H9 (cell line): Measurements from ENCODE around the gene TPRN. TPM values are rescaled to one million over a fixed set of nuclear protein-coding genes. Genes with fewer than 3 reads are reported as not detected.

Experiments
- DNase-seq: peaks from one replicate; pipeline ENCODE4 v3.0.0-alpha.2; 2017
- H2AFZ ChIP-seq: one replicate; pipeline ENCODE4 v1.6.1; 2013; ENCODE audit warnings: mild to moderate bottlenecking, low read length, control low read depth, moderate library complexity
- H2AK5ac ChIP-seq: 2 replicates; pipeline ENCODE4 v1.6.1; 2013; ENCODE audit warnings: low read length, control low read depth, mixed read lengths; ENCODE audit not compliant: insufficient read length
- H2BK120ac ChIP-seq: one replicate; pipeline ENCODE4 v1.6.1; 2013; ENCODE audit warnings: low read depth, mild to moderate bottlenecking, low read length, control low read depth, inconsistent platforms; ENCODE audit not compliant: poor library complexity, severe bottlenecking
- H2BK12ac ChIP-seq: 2 replicates; pipeline ENCODE4 v1.6.1; 2013; ENCODE audit warnings: low read length, control low read depth, mixed read lengths, low read depth; ENCODE audit not compliant: insufficient read length
- H2BK15ac ChIP-seq: 2 replicates; pipeline ENCODE4 v1.6.1; 2013; ENCODE audit warnings: low read depth, low read length, control low read depth
- H2BK20ac ChIP-seq: one replicate; pipeline ENCODE4 v1.6.1; 2013; ENCODE audit warnings: low read depth, mild to moderate bottlenecking, low read length, control low read depth, inconsistent platforms; ENCODE audit not compliant: poor library complexity, severe bottlenecking
- H2BK5ac ChIP-seq: 2 replicates; pipeline ENCODE4 v1.6.1; 2013; ENCODE audit warnings: low read length, control low read depth, mixed read lengths; ENCODE audit not compliant: insufficient read length
- H3K14ac ChIP-seq: 2 replicates; pipeline ENCODE4 v1.6.1; 2013; ENCODE audit warnings: low read length, control low read depth; ENCODE audit not compliant: insufficient read depth
- H3K18ac ChIP-seq: 2 replicates; pipeline ENCODE4 v1.6.1; 2013; ENCODE audit warnings: low read depth, mild to moderate bottlenecking, mixed read lengths, low read length, control low read depth; ENCODE audit not compliant: insufficient read length
- H3K23ac ChIP-seq: 2 replicates; pipeline ENCODE4 v1.6.1; 2013; ENCODE audit warnings: low read length, control low read depth, mixed read lengths, low read depth; ENCODE audit not compliant: insufficient read length
- H3K23me2 ChIP-seq: 2 replicates; pipeline ENCODE4 v1.6.1; 2013; ENCODE audit warnings: low read depth, mild to moderate bottlenecking, mixed read lengths, low read length, control low read depth; ENCODE audit not compliant: insufficient read length, poor library complexity, severe bottlenecking
- H3K27ac ChIP-seq: 2 replicates; pipeline ENCODE4 v1.5.1; 2013; ENCODE audit warnings: low read length, control low read depth, mixed read lengths, low read depth; ENCODE audit not compliant: insufficient read length
- H3K27me3 ChIP-seq: 2 replicates; pipeline ENCODE4 v1.6.1; 2013; ENCODE audit warnings: low read length, control low read depth, inconsistent platforms; ENCODE audit not compliant: insufficient read depth
- H3K4ac ChIP-seq: 2 replicates; pipeline ENCODE4 v1.6.1; 2013; ENCODE audit warnings: low read depth, mild to moderate bottlenecking, control low read depth, inconsistent platforms, low read length, moderate library complexity
- H3K4me1 ChIP-seq: 2 replicates; pipeline ENCODE4 v1.6.1; 2013; ENCODE audit warnings: low read length, control low read depth, inconsistent platforms; ENCODE audit not compliant: insufficient read depth
- H3K4me2 ChIP-seq: 2 replicates; pipeline ENCODE4 v1.6.1; 2013; ENCODE audit warnings: low read length, control low read depth, mixed read lengths; ENCODE audit not compliant: insufficient read length, insufficient read depth
- H3K56ac ChIP-seq: 2 replicates; pipeline ENCODE4 v1.6.1; 2013; ENCODE audit warnings: low read depth, mild to moderate bottlenecking, mixed read lengths, low read length, control low read depth; ENCODE audit not compliant: insufficient read length
- H3K79me1 ChIP-seq: 2 replicates; pipeline ENCODE4 v1.6.1; 2013; ENCODE audit warnings: low read depth, mild to moderate bottlenecking, moderate library complexity, low read length, control low read depth, inconsistent platforms; ENCODE audit not compliant: insufficient read depth, poor library complexity, severe bottlenecking
- H3K79me2 ChIP-seq: 2 replicates; pipeline ENCODE4 v1.6.1; 2013; ENCODE audit warnings: low read length, control low read depth, inconsistent platforms; ENCODE audit not compliant: insufficient read depth
- H3K9ac ChIP-seq: 2 replicates; pipeline ENCODE4 v1.6.1; 2013; ENCODE audit warnings: low read length, control low read depth, mixed read lengths; ENCODE audit not compliant: insufficient read length; ENCODE audit errors: extremely low read depth
- H3K9me3 ChIP-seq: one replicate; pipeline ENCODE4 v1.6.1; 2013; ENCODE audit warnings: low read depth, low read length, inconsistent platforms; ENCODE audit not compliant: control insufficient read depth
- H3T11ph ChIP-seq: one replicate; pipeline ENCODE4 v1.6.1; 2013; ENCODE audit warnings: mild to moderate bottlenecking, low read length, control low read depth, inconsistent platforms
- H4K20me1 ChIP-seq: one replicate; pipeline ENCODE4 v1.6.1; 2013; ENCODE audit not compliant: control insufficient read depth, insufficient read length, insufficient read depth
- H4K5ac ChIP-seq: 2 replicates; pipeline ENCODE4 v1.6.1; 2013; ENCODE audit warnings: low read depth, mild to moderate bottlenecking, mixed read lengths, low read length, control low read depth; ENCODE audit not compliant: insufficient read length
- H4K8ac ChIP-seq: replicated peaks from 2 replicates; pipeline ENCODE4 v1.6.1; 2013; ENCODE audit warnings: low read length, control low read depth, mixed read lengths, low read depth; ENCODE audit not compliant: insufficient read length
- H4K91ac ChIP-seq: 2 replicates; pipeline ENCODE4 v1.6.1; 2013; ENCODE audit warnings: low read depth, mild to moderate bottlenecking, moderate library complexity, mixed read lengths, low read length, control low read depth; ENCODE audit not compliant: insufficient read length
- H3K27ac Mint-ChIP-seq, 3 experiments: 2 replicates in 2 of 3; 3 replicates in 1 of 3; pipeline ENCODE4 v1.8.0; 2020 to 2021; ENCODE audit warnings: mixed read lengths in 3 of 3, mild to moderate bottlenecking in 1 of 3, moderate library complexity in 1 of 3
- H3K27me3 Mint-ChIP-seq: 2 replicates; pipeline ENCODE4 v1.8.0; 2021; ENCODE audit warnings: low read depth, mild to moderate bottlenecking, moderate library complexity, mixed read lengths
- H3K36me3 Mint-ChIP-seq, 3 experiments: 2 replicates in 2 of 3; 3 replicates in 1 of 3; pipeline ENCODE4 v1.8.0; 2020 to 2021; ENCODE audit warnings: low read depth in 3 of 3, mixed read lengths in 3 of 3; ENCODE audit not compliant: insufficient read depth in 1 of 3
- H3K4me1 Mint-ChIP-seq, 2 experiments: 2 replicates each; pipeline ENCODE4 v1.8.0; 2020; ENCODE audit warnings: mixed read lengths in 2 of 2
- H3K4me3 Mint-ChIP-seq, 2 experiments: 2 replicates in 1 of 2; 3 replicates in 1 of 2; pipeline ENCODE4 v1.8.0; 2020 to 2021; ENCODE audit warnings: mild to moderate bottlenecking in 2 of 2, mixed read lengths in 2 of 2, moderate library complexity in 1 of 2
- H3K9me3 Mint-ChIP-seq, 2 experiments: 2 replicates in 1 of 2; 3 replicates in 1 of 2; pipeline ENCODE4 v1.8.0; 2020; ENCODE audit warnings: mild to moderate bottlenecking in 2 of 2, mixed read lengths in 2 of 2, moderate library complexity in 1 of 2
- WGBS: extraction: QIAGEN DNeasy Blood & Tissue Kit; methylation state at CpG from one replicate; pipeline ENCODE4 v1.1.7; 2013; ENCODE audit warnings: missing lambda C conversion rate, low lambda C conversion rate, mixed read lengths; ENCODE audit not compliant: insufficient read length; ENCODE audit errors: extremely low coverage; 5-methylcytosine and 5-hydroxymethylcytosine counted together
- total RNA-seq: library from RNA; stranded (reverse); gene quantifications from 2 replicates; pipeline ENCODE4 v1.2.1, GENCODE V29; 2021
- TF ChIP-seq, protein P1 (sequence below): fragments of 200-600 bp; sonication (generic); conservative IDR thresholded peaks from 3 replicates; pipeline ENCODE4 v1.8.0; 2021; ENCODE audit warnings: antibody characterized with exemption, mild to moderate bottlenecking

The TPRN gene
- total RNA-seq, 1 experiment from 2014 or later: 30.7 TPM

DNA sequence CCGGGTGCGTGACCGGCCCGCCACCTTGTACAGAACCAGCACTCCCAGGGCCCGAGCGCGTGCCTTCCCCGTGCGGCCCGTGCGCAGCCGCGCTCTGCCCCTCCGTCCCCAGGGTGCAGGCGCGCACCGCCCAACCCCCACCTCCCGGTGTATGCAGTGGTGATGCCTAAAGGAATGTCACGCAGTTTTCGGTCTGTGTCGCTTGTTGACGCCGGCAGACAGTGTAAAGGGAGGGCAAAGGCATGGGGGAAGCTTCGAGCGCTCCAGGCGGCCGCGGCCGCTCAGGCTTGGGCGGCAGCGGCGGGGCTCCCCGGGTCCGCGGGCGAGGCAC lies 32.0 kb downstream of the TPRN start:
- H4K20me1 ChIP-seq: no peaks in the 10 kb centered on the region
- H3K18ac ChIP-seq: no peak overlapping the region
- Mint-ChIP-seq H3K36me3 (no peaks in the 10 kb centered on the region), H3K9me3 (no peaks in the 10 kb centered on the region), H3K27me3 (peaks cover 91% of the 10 kb centered on the region), H3K4me3 (peak overlapping the region; percentile 47 to 73; a peak in 4 of 5 replicates), H3K27ac (no peak overlapping the region), H3K4me1 (peaks cover 3 to 7% of the 10 kb centered on the region in 2 experiments)
- H3K14ac ChIP-seq: no peak overlapping the region
- peak overlapping the region; percentile 68 for H3K4me2 ChIP-seq
- H2BK20ac ChIP-seq: no peak overlapping the region
- H3K9ac ChIP-seq: no peak overlapping the region
- H4K91ac ChIP-seq: no peak overlapping the region
- no peak overlapping the region for H3T11ph ChIP-seq
- H3K79me2 ChIP-seq: no peaks in the 10 kb centered on the region
- no CpG with 5 or more reads among the region's 36 CpGs for WGBS
- H4K5ac ChIP-seq: no peak overlapping the region
- no peak overlapping the region for H2AK5ac ChIP-seq
- no peak overlapping the region for H3K4ac ChIP-seq
- TF ChIP-seq, protein P1, sequence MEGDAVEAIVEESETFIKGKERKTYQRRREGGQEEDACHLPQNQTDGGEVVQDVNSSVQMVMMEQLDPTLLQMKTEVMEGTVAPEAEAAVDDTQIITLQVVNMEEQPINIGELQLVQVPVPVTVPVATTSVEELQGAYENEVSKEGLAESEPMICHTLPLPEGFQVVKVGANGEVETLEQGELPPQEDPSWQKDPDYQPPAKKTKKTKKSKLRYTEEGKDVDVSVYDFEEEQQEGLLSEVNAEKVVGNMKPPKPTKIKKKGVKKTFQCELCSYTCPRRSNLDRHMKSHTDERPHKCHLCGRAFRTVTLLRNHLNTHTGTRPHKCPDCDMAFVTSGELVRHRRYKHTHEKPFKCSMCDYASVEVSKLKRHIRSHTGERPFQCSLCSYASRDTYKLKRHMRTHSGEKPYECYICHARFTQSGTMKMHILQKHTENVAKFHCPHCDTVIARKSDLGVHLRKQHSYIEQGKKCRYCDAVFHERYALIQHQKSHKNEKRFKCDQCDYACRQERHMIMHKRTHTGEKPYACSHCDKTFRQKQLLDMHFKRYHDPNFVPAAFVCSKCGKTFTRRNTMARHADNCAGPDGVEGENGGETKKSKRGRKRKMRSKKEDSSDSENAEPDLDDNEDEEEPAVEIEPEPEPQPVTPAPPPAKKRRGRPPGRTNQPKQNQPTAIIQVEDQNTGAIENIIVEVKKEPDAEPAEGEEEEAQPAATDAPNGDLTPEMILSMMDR: no peak
- no peak overlapping the region for H2AFZ ChIP-seq
- no peak for DNase-seq
- no peak overlapping the region for H2BK12ac ChIP-seq
- no peaks in the 10 kb centered on the region for H3K4me1 ChIP-seq
- peaks cover 4% of the 10 kb centered on the region for H3K23me2 ChIP-seq
- H2BK5ac ChIP-seq: no peak overlapping the region
- no peak overlapping the region for H4K8ac ChIP-seq
- no peaks in the 10 kb centered on the region for H3K9me3 ChIP-seq
- no peak overlapping the region for H3K56ac ChIP-seq
- H3K23ac ChIP-seq: no peak overlapping the region
- no peak overlapping the region for H2BK120ac ChIP-seq
- no peaks in the 10 kb centered on the region for H3K79me1 ChIP-seq
- no peak overlapping the region for H3K27ac ChIP-seq
- H3K27me3 ChIP-seq: peaks cover 37% of the 10 kb centered on the region; the same call in 1 of the 2 replicates
- H2BK15ac ChIP-seq: no peak overlapping the region
